GM18526 (cell line): ENCODE results near the gene GSPT1.
A peak's percentile ranks its signal among the peaks of the same experiment; 100 is the strongest.
"Not testable (repeated sequence)": the region's sequence is repeated elsewhere in the genome, so short reads cannot be mapped to it uniquely, and the experiment has no call there.

Source experiments
- POLR2A ChIP-seq: IDR thresholded peaks from 3 replicates; pipeline ENCODE4 v1.6.1; 2011; ENCODE audit not compliant: insufficient read length; ENCODE audit errors: extremely low read depth

GSPT1 gene

DNA sequence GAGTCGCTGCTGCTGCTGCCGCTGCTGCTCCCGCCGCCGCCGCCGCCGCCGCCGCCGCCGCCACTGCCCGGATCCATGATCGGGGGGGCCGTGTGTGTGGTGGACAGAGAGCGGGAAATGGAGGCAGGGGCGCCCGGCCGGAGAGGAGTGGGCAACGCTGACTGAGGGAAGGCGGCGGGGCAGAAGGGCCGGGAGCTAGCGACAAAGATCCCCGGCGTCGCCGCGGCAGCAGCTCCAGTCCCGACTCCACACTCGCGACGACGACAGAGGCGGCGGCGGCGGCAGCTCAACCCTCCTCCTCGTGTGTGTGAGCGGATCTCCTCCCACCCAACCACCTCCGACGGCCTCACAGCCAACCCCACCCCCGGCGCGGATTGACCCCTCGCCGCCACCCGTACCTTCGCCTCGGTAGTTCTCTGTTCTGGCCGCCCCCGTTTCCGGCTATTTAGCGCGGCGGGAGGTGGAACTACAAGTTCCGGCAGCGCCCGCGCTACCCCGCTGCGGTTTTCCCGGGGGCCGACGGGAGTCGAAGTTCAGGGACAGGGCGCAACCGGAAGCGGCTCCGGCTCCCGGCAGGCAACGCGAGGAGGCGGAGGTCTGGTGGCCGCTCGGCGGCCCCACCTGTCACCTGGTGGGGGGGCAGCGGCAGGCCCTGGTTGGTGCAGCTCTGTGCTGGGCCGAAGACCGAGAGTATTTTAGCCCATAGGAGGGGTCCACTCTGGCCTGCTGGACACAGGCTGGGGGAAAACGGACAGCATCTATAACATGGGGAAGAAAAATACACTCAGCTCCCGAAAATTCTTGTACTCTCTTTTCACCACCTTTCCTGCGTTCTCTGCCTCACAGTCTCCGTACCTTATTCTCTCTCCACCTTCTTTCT is at the start of gene GSPT1:
TSS of gene GSPT1 (minus strand) at position 313 of the 880 bp plus-strand sequence. CDS start at position 77, 236 bp downstream.
- TF ChIP-seq POLR2A: peak; percentile 80

DNA sequence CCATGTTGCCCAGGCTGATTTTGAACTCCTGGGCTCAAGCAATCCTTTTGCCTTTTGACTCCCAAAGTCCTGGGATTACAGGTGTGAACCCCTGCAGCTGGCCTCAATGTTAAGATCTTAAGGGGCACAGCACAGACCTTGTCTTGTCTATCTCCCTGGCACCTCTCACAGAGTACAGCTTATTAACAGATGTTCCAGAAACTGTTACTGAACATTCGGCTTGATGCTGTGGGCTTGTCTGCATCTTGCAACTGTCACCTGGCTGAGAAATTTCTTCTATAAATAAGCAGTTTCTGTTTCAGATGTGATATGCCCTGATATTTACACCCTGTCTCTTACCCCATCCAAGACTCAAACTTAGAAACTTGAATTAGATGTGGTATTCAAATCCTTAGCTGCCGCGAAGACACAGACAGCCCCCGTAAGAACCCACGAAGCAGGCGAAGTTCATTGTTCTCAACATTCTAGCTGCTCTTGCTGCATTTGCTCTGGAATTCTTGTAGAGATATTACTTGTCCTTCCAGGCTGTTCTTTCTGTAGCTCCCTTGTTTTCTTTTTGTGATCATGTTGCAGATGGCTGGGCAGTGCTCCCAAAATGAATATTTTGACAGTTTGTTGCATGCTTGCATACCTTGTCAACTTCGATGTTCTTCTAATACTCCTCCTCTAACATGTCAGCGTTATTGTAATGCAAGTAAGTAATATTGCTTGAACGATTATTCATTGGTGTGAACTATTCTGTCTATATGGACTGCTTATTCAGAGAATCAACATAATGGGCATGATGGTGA is 49.2 kb upstream of the GSPT1 start, which contains the start of gene TNFRSF17:
TSS of gene TNFRSF17 (plus strand) at position 450 of the 791 bp plus-strand sequence. CDS start at position 565, 115 bp downstream.
- TF ChIP-seq POLR2A: no peak

DNA sequence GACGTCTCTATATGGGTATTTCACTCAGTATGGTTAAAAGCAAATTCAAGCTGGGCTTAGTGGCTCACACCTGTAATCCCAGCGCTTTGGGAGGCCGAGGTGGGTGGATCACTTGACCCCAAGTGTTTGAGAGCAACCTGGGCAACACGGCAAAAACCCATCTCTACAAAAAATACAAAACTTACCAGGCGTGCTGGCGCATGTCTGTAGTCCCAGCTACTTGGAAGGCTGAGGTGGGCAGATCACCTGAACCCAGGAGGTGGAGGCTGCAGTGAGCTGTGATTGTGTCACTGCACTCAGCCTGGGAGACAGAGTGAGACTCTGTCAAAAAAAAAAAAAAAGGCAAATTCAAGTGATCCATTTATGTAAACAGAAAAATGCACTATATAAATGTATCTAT is 48.0 kb upstream of the GSPT1 start:
- no peak for TF ChIP-seq POLR2A

DNA sequence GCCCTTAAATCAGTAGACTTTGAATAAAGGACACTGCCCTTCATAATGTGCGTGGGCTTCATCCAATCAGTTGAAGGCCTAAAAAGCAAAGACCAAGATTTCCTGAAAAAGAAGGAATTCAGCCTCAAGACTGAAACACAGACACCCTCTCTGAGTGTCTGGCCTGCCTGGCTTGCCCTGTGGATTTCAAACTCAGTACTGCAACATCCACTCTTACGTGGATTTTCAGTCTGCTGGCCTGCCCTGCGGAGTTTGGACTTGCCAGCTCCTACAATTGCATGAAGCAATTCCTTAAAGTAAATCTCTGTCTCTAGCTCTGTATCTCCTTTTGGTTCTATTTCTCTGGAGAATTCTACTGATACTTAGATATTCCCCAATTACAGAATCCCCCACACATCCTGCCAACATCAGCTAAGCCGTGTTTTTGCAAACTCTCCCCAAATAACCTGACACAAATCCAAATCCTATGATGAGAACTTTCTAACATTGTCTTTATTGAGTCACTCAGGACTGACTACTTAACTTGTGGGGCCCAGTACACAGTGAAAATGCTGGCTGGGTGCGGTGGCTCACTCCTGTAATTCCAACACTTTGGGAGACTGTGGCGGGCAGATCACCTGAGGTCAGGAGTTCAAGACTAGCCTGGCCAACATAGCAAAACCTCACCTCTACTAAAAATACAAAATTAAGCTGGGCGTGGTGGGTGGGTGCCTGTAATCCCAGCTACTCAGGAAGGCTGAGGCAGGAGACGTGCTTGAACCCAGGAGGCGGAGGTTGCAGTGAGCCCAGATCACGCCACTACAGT is 42.0 kb upstream of the GSPT1 start:
- TF ChIP-seq POLR2A: no peak

DNA sequence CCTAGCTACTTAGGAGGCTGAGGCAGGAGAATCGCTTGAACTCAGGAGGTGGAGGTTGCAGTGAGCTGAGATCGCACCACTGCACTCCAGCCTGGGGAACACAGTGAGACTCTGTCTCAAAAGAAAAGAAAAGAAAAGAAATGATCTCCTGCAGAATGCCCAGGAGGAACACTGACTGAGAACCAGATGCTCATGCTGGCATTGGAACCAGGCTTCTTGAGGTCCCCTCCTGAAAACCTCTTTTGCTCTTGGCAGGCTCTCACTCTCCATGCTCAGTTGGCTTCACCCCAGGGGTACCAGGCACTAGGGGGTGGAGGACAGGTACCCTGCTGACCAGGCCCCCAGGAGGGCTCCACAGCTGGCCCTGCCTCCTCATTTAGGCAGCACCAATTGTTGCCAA is 40.8 kb upstream of the GSPT1 start:
- TF ChIP-seq POLR2A: no peak

DNA sequence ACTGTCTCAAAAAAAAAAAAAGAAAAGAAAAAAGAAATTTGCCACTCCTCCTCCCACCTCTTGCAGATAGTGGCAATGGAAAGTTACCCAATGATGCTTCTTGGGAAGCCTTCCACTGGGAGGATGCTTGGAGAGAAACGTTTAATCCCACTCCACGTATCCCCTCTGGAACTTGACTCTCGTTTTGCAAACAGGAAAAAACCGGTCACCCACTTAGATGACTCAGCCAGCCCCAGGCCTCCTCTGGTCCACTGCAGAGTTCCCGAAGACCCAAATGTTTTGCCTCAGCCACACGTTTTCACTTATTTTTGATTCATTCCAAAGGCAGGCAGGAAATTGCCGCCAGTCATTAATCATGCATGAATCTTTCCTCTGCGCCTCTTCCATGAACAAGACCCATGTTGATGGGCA is 40.0 kb upstream of the GSPT1 start:
- no peak for TF ChIP-seq POLR2A

DNA sequence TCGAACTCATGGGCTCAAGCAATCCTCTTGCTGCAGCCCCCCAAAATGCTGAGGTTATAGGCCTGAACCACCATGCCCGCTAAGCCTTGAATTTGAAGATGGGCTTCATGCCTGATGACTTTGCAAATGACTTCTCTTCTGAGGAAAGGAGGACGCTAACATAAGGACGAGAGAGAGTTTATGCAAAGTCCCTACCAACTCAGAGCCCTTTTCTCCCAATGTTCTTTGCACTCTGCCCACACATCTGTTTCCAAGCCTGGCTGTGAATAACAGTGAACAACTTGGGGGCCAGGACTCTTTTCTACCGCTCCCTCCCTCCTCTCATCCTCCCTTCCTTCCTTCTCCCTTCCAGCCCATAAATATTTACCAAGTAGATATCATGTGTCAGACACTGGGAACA is 34.6 kb upstream of the GSPT1 start:
- TF ChIP-seq POLR2A: no peak

DNA sequence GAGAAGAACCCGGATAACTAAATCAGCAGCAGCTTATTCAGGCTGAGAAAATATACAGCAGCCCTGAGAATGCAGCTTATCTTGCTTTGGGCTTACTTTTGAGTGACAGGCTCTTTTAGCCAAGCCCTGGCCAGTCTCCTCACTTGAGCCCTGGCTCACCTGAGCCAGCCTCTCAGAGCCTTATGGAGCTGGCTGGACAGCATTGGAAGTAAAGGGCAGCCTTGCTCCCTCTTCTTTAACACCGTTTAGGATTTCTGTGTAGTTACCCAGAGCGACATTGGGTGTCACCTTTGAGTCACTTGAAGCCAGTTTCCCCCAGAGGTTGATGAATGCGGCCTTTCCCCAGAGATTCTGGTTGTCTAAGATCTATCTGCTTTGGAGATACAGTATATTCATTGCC is 33.8 kb upstream of the GSPT1 start:
- no peak for TF ChIP-seq POLR2A

DNA sequence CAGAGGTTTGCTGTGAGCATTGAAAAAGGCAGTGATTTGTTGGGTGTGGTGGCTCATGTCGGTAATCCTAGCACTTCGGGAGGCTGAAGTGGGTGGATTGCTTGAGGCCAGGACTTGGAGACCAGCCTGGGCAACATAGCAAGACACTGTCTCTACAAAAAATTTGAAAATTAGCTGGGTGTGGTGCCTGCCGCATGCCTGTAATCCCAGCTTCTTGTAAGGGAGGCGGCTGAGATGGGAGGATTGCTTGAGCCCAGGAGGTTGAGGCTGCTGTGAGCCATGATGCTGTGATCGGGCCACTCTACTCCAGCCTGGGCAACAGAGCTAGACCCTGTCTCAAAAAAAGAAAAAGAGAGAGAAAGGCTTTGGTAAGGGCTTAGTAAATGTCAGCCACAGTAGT is 33.1 kb upstream of the GSPT1 start:
- no peak for TF ChIP-seq POLR2A

DNA sequence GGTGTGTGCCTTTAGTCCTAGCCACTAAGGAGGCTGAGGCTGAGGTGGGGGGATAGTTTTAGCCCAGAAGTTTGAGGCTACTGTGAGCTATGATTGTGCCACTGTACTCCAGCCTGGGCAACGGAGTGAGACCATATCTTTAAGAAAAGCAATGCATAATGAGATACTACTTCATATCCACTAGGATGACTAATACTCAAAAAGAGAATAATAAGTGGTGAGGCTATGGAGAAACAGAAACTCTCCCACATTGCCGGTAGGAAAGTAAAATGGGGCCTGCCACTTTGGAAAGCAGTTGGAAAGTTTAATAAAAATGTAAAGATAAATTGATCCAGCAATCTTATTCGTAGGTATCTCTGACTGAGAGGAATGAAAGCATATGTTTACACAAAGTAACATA is 30.7 kb upstream of the GSPT1 start:
- no peak for TF ChIP-seq POLR2A

DNA sequence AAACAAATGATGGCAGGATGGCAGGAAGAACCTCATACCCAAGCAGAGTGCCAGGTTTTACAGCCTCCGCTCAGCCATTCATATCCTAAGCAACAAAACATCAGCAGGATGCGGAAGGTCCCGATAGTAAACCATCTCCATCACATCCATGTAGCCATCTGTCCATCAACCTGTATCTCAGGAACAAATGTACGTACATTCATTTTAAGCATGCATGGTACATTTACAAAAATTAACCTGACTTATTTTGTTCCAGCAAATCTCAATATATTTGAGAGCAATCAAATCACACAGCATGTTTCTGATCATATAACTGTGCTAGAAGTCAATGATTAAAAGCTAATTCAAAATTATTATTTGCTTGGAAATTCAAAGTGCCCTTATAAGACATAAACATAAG is 26.2 kb upstream of the GSPT1 start, which contains the start of gene NPIPB2:
TSS of gene NPIPB2 (minus strand) at position 101 of the 400 bp plus-strand sequence. CDS start at position 101, 0 bp downstream.
- not testable (repeated sequence) for TF ChIP-seq POLR2A

DNA sequence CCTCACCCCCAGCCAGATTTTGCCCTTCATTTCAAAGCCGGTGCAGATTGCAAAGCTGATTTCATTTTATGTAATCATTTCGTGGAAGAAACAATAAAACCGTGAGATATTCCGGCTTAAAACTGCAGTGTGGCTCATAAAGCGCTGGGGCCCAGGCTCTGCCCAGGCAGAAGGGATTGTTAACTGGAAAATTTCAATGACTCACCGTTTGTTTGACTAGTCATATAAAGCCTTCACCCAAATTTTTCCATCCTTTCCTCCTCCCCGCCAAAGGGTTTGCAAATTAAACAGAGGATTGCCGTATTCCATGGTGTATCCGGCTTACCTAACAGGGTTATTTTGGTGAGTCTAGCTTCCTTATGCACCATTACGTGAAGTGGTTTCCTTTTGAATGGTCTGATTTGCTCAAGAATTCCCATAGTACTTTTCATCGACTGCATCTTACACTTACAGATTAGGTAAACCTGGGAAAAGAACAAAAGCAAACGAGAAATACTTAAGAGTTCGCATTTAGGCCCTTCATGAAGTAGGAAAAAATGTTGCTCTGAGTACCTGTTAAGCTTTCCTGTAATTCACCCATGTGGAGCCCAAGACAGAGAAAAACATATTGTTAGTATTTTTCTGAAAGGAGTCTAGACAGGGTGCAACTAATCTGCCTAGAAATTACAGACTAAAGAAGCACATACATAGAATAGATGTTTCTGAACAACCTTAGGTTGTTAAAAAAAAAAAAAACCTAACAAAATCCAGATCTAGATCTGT is 949 bp upstream of the GSPT1 start:
- TF ChIP-seq POLR2A: no peak

DNA sequence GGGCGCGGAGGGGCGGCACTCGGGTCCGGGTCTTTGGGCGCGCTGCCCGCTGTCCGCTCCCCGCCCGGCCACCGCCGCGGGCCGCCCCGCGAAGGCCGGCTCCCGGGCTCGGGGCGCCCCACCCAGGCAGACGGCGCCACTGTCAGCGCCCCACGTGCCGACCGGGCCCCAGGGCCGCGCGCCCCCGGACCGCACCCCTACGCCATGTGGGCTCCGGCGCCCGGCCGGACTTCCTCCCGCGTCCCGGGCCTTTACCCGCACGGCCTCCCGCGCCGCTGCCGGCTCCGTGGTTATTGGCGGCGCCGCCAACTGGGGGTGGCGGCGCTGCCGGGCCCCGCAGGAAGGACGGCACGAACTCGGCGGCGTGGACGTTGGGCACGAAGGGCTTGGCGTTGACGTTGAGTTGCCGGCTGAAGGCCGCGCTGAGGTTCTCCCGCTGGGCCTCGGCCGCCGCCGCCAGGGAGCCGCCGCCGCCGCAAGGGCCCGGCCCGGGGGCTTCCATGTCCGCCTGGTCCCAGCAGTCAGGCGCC is 577 bp downstream of the GSPT1 start:
- TF ChIP-seq POLR2A: no peak
